ENCODE data around the gene MACIR. TPM values are rescaled to one million over a fixed set of nuclear protein-coding genes. Genes with fewer than 3 reads are reported as not detected.
"Not testable (repeated sequence)": the region's sequence is repeated elsewhere in the genome, so short reads cannot be mapped to it uniquely, and the experiment has no call there.

MACIR gene, protein sequence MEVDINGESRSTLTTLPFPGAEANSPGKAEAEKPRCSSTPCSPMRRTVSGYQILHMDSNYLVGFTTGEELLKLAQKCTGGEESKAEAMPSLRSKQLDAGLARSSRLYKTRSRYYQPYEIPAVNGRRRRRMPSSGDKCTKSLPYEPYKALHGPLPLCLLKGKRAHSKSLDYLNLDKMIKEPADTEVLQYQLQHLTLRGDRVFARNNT
- polyA plus RNA-seq (2013, experiment 1 of 4), result 31.6 TPM
- 26.1 TPM for polyA plus RNA-seq (2013, experiment 2 of 4)
- 24.7 TPM for polyA plus RNA-seq (2013, experiment 3 of 4)
- polyA plus RNA-seq (2013, experiment 4 of 4), result 25.7 TPM

DNA sequence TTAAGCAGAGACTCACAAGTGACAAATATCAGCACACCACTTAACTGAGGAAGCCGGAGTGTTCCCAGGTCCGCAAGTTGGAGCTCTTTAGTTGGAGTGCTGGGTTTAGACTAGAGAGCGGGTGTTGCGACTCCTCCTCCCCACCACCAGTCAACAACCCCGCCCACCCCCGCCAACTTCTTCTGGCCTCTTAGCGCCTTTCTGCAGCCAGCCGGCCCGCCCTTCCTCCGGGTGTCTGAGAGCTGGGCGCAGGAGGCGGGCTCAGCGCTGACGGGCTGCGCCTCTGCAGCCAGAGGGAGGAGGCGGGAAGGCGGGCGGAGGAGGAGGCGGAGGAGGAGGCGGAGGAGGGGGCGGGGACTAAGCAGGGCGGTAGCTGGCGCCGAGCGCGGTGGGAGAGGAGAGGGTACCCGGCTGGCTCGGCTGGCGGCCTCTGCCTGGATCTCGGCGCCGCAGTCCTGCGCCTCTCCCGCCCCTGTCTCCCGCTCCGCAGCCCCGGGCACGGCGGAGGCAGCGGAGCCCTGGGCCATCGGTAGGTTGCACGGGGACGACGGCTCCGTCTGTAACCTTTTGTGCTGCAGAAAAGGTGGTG is at the start of gene MACIR:
MACIR (plus strand) TSS at position 396 of the 589 bp plus-strand sequence. CDS start 17,157 bp downstream, outside the sequence.
- H3K36me3 ChIP-seq (ENCODE audit: control insufficient read depth, insufficient read depth, low read length), result no peaks in the 10 kb centered on the region
- peaks cover 16% of the 10 kb centered on the region for H3K4me1 ChIP-seq (ENCODE audit: control insufficient read depth, insufficient read depth, low read length)
- peak within 1 kb of the TSS; percentile 87 for H3K27ac ChIP-seq (ENCODE audit: insufficient read depth, low read depth, low read length, poor library complexity, severe bottlenecking)
- WGBS, 2 experiments, result 0% methylated on average over 42 to 45 of the region's 45 CpGs
- peak within 1 kb of the TSS; percentile 98 for H3K4me3 ChIP-seq (ENCODE audit: insufficient read depth, low read depth, low read length)
- H3K9me3 ChIP-seq (ENCODE audit: control insufficient read depth, low read length), result no peaks in the 10 kb centered on the region
- no peaks in the 10 kb centered on the region for H3K27me3 ChIP-seq (ENCODE audit: control insufficient read depth, insufficient read depth, low read length, poor library complexity, severe bottlenecking)

DNA sequence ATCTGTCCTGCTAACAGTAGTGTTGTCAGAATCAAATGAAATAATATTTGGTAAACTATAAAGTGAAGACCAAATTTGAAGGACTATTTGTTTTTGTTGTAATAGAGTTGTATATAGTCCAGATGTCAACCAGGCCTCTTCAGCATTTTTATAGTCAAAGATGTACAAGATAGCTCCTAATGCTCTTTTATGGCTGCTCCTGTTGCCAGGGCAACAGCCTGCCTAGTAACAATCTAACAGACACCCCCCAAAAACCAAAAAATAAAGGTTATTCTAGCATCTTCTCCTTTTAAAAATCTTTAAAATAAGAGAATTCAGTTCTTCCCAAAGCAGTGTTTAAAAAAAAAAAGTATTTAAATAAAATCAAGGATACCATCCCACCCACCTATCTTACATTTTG is 49.5 kb upstream of the MACIR start:
- Histone ChIP-seq H3K4me1 (ENCODE audit: control insufficient read depth, insufficient read depth, low read length) (no peaks in the 10 kb centered on the region), H3K9me3 (ENCODE audit: control insufficient read depth, low read length) (no peaks in the 10 kb centered on the region), H3K27me3 (ENCODE audit: control insufficient read depth, insufficient read depth, low read length, poor library complexity, severe bottlenecking) (no peaks in the 10 kb centered on the region)

DNA sequence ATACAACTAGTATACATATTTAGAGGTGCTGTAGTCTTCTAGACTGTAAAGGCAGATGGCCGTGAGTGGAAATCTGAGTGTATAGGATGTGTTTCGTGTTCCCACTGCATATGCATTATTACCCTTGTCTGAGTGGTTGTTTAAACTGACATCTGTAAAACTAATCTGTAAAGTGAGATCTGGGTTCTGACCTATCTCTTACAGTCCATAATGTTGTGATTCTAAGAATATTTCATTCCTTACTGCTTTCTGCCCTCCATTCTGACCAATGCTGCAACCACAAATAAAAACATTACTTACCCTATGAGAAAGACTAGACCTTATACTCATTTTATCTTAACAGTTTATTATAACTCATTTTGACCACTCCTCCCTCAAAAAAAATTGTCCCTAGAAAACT is 47.6 kb upstream of the MACIR start:
- WGBS, 2 experiments, result 97 to 100% methylated on average over 2 of the region's 2 CpGs
- H3K36me3 ChIP-seq (ENCODE audit: control insufficient read depth, insufficient read depth, low read length), result no peaks in the 10 kb centered on the region
- no peaks in the 10 kb centered on the region for H3K4me1 ChIP-seq (ENCODE audit: control insufficient read depth, insufficient read depth, low read length)
- H3K27ac ChIP-seq (ENCODE audit: insufficient read depth, low read depth, low read length, poor library complexity, severe bottlenecking), result no peak overlapping the region
- H3K27me3 ChIP-seq (ENCODE audit: control insufficient read depth, insufficient read depth, low read length, poor library complexity, severe bottlenecking), result no peaks in the 10 kb centered on the region
- H3K9me3 ChIP-seq (ENCODE audit: control insufficient read depth, low read length), result no peaks in the 10 kb centered on the region
- no peak overlapping the region for H3K4me3 ChIP-seq (ENCODE audit: insufficient read depth, low read depth, low read length)

More for the DNA sequence above, 49.5 kb upstream of the MACIR start:
- Histone ChIP-seq H3K4me3 (ENCODE audit: insufficient read depth, low read depth, low read length) (no peak overlapping the region), H3K27ac (ENCODE audit: insufficient read depth, low read depth, low read length, poor library complexity, severe bottlenecking) (no peak overlapping the region), H3K36me3 (ENCODE audit: control insufficient read depth, insufficient read depth, low read length) (no peaks in the 10 kb centered on the region)

DNA sequence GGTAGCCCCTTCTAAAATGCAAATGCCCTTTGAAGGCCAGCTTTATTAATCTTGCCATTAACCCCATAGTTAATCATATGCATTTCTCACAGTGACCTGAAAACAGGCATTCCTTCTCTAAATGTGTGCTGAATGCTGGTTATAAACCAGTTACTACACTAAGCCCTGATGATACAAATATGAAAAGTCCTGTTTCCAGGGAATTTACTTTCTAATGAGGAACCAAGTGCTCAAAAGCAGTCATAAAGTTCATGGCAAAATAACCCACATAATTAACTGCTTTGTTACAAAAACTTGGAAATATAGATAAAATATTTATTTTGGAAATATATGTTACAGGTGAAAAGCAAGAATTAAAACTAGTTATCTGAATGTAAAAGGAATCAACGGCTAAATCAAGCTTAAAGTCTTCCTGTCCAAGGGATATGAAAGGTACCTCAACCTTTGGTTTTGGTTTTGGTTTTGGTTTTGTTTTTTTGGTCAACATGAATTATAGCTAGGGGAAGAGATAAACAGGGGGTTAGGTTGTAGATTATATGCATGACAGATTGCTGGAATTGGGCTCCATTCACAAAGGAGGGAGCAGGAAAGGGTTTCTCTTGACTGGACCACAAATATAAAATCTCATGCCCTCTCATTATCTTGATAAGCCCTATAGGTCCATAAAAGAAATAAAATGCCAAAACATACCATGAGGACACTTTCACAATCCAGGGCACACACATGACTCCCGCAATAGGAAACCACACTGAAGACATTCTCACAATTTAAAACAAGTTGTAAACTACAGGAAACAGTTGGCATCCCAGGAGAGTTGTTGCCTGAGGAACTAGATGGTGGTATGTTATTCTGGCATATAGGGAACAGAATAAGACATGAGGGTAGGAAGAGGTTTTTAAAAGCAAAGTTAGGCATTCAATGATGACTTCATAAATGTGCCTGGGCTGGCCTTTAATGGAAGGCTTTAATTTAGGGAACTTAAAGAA is 46.7 kb upstream of the MACIR start:
- no peak overlapping the region for H3K27ac ChIP-seq (ENCODE audit: insufficient read depth, low read depth, low read length, poor library complexity, severe bottlenecking)
- WGBS, 2 experiments, result 96% methylated on average over 2 of the region's 2 CpGs
- H3K4me1 ChIP-seq (ENCODE audit: control insufficient read depth, insufficient read depth, low read length), result no peaks in the 10 kb centered on the region
- no peaks in the 10 kb centered on the region for H3K36me3 ChIP-seq (ENCODE audit: control insufficient read depth, insufficient read depth, low read length)
- no peaks in the 10 kb centered on the region for H3K9me3 ChIP-seq (ENCODE audit: control insufficient read depth, low read length)
- no peaks in the 10 kb centered on the region for H3K27me3 ChIP-seq (ENCODE audit: control insufficient read depth, insufficient read depth, low read length, poor library complexity, severe bottlenecking)
- H3K4me3 ChIP-seq (ENCODE audit: insufficient read depth, low read depth, low read length), result no peak overlapping the region

DNA sequence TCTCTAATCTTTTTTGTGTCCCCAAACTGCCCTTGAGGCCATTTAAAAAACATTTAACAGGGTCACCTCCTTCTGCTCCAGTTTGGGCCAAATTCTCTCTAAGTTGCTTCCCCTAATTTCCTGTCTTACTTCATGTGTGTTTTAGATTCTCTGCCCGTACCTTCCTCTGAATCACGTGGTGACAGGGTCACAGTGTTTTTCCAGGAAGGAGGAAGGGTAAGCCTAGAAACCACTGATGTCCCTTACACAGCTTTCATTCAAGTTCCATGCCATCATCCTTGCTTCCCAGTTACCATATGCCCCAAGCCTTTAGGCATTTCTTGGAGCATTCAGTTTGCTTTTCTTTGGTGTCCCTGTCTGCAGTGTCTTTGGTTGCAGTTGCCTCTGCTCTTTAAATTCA is 42.4 kb upstream of the MACIR start:
- no peaks in the 10 kb centered on the region for H3K36me3 ChIP-seq (ENCODE audit: control insufficient read depth, insufficient read depth, low read length)
- H3K27me3 ChIP-seq (ENCODE audit: control insufficient read depth, insufficient read depth, low read length, poor library complexity, severe bottlenecking), result no peaks in the 10 kb centered on the region
- H3K4me3 ChIP-seq (ENCODE audit: insufficient read depth, low read depth, low read length), result no peak overlapping the region
- 42 to 73% methylated on average over 2 of the region's 2 CpGs for WGBS, 2 experiments
- H3K27ac ChIP-seq (ENCODE audit: insufficient read depth, low read depth, low read length, poor library complexity, severe bottlenecking), result no peak overlapping the region
- H3K9me3 ChIP-seq (ENCODE audit: control insufficient read depth, low read length), result no peaks in the 10 kb centered on the region
- no peaks in the 10 kb centered on the region for H3K4me1 ChIP-seq (ENCODE audit: control insufficient read depth, insufficient read depth, low read length)

DNA sequence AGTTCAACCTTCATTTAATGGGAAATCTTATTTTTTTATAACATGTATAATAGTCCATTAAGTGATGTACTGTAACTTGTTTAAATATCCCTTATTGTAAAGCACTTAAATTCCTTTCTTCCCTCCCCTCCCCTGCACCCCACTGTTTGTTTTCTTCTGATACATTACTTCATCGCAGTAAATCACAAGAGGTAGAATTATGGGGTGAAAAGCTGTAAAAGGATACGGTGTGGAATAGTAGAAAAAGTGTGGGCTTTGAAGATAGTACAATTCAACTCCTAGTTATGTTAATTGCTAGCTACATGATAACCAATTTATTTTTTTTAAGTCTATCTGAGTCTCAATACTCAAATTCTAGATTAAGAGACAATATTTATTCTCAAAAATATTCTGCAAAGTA is 41.9 kb upstream of the MACIR start:
- WGBS, 2 experiments, result 100% methylated on average over 2 of the region's 2 CpGs
- Histone ChIP-seq H3K27me3 (ENCODE audit: control insufficient read depth, insufficient read depth, low read length, poor library complexity, severe bottlenecking) (no peaks in the 10 kb centered on the region), H3K4me3 (ENCODE audit: insufficient read depth, low read depth, low read length) (no peak overlapping the region), H3K9me3 (ENCODE audit: control insufficient read depth, low read length) (no peaks in the 10 kb centered on the region), H3K36me3 (ENCODE audit: control insufficient read depth, insufficient read depth, low read length) (no peaks in the 10 kb centered on the region), H3K27ac (ENCODE audit: insufficient read depth, low read depth, low read length, poor library complexity, severe bottlenecking) (no peak overlapping the region), H3K4me1 (ENCODE audit: control insufficient read depth, insufficient read depth, low read length) (no peaks in the 10 kb centered on the region)

DNA sequence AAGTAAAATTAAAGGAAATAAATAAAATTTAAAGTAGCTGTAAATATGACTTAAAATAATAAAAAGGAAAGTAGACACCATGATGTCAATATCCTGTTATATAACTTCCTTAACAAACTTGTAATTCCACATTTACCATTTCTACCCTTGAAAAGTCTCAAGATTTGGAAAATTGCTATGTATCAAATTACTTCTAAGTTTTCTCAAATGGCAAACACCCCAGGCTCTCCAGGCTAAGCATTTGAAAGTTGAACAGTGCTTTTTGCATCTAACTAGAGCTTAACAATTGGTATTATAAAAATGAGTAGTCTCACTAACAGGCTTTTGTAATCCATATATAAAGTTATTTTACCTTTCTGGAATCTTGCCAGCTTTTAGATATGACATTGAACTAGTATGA is 41.5 kb upstream of the MACIR start:
- H3K36me3 ChIP-seq (ENCODE audit: control insufficient read depth, insufficient read depth, low read length), result no peaks in the 10 kb centered on the region
- H3K27me3 ChIP-seq (ENCODE audit: control insufficient read depth, insufficient read depth, low read length, poor library complexity, severe bottlenecking), result no peaks in the 10 kb centered on the region
- no peak overlapping the region for H3K27ac ChIP-seq (ENCODE audit: insufficient read depth, low read depth, low read length, poor library complexity, severe bottlenecking)
- no peak overlapping the region for H3K4me3 ChIP-seq (ENCODE audit: insufficient read depth, low read depth, low read length)
- H3K9me3 ChIP-seq (ENCODE audit: control insufficient read depth, low read length), result no peaks in the 10 kb centered on the region
- no peaks in the 10 kb centered on the region for H3K4me1 ChIP-seq (ENCODE audit: control insufficient read depth, insufficient read depth, low read length)

DNA sequence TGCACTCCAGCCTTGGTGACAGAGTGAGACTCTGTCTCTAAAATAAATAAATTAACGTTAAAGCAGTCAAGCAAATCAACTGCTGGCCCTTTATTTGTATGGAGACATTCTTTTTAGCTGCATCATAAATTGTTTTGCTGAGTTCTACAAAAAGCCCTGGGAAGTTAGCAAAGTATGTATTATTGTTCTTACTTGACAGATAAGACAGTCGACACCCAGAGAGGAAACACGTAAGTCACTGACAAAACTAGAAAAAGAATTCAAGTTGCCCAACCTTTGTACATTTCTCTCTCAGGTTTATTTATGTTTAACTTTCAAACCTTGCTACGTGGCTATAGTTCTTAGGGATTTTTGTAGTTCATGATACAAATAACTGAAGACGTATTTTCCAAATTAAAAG is 40.4 kb upstream of the MACIR start:
- H3K27ac ChIP-seq (ENCODE audit: insufficient read depth, low read depth, low read length, poor library complexity, severe bottlenecking), result no peak overlapping the region
- no peaks in the 10 kb centered on the region for H3K4me1 ChIP-seq (ENCODE audit: control insufficient read depth, insufficient read depth, low read length)
- H3K4me3 ChIP-seq (ENCODE audit: insufficient read depth, low read depth, low read length), result no peak overlapping the region
- 92 to 98% methylated on average over 3 of the region's 5 CpGs for WGBS, 2 experiments
- no peaks in the 10 kb centered on the region for H3K27me3 ChIP-seq (ENCODE audit: control insufficient read depth, insufficient read depth, low read length, poor library complexity, severe bottlenecking)
- no peaks in the 10 kb centered on the region for H3K36me3 ChIP-seq (ENCODE audit: control insufficient read depth, insufficient read depth, low read length)
- H3K9me3 ChIP-seq (ENCODE audit: control insufficient read depth, low read length), result no peaks in the 10 kb centered on the region

DNA sequence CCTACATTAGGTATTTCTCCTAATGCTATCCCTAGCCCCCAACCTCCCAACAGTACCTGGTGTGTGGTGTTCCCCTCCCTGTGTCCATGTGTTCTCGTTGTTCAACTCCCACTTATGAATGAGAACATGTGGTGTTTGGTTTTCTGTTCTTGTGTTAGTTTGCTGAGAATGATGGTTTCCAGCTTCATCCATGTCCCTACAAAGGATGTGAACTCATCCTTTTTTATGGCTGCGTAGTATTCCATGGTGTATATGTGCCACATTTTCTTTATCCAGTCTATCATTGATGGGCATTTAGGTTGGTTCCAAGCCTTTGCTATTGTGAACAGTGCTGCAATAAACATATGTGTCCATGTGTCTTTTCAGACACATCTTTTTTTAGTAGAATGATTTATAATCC is 39.5 kb upstream of the MACIR start:
- H3K4me3 ChIP-seq (ENCODE audit: insufficient read depth, low read depth, low read length); H3K36me3 ChIP-seq (ENCODE audit: control insufficient read depth, insufficient read depth, low read length); H3K4me1 ChIP-seq (ENCODE audit: control insufficient read depth, insufficient read depth, low read length); H3K27me3 ChIP-seq (ENCODE audit: control insufficient read depth, insufficient read depth, low read length, poor library complexity, severe bottlenecking); H3K27ac ChIP-seq (ENCODE audit: insufficient read depth, low read depth, low read length, poor library complexity, severe bottlenecking); H3K9me3 ChIP-seq (ENCODE audit: control insufficient read depth, low read length): not testable (repeated sequence)
- 86 to 93% methylated on average over 1 to 2 of the region's 2 CpGs for WGBS, 2 experiments

Data from ectodermal cell (in vitro differentiated cells).